Umbilical cord (tissue), 2 donors: ENCODE measurements around the gene DRAM1. TPM values are rescaled to one million over a fixed set of nuclear protein-coding genes. Genes with fewer than 3 reads are reported as not detected.
A peak's percentile ranks its signal among the peaks of the same experiment; 100 is the strongest.
"Not testable (repeated sequence)": the region's sequence is repeated elsewhere in the genome, so short reads cannot be mapped to it uniquely, and the experiment has no call there.

Experiments
- DNase-seq: peaks from one replicate; pipeline ENCODE4 v3.0.0-alpha.2; 2015; ENCODE audit warnings: low spot score
- total RNA-seq: library from RNA; depleted of rRNA; stranded (reverse); fragments of >200 nt; gene quantifications from one replicate; pipeline ENCODE4 v1.2.3, GENCODE V29; 2014; ENCODE audit warnings: low replicate concordance; ENCODE audit not compliant: insufficient read depth

DRAM1 gene
- total RNA-seq, 1 donor from 2014 or later, result 7.2 TPM

- no peak for DNase-seq
These were observed 17.4 kb upstream of the DRAM1 start for GRCh38 chr12:101859664-101860607.

- DNase-seq, result not testable (repeated sequence)
These were observed 15.7 kb upstream of the DRAM1 start for GRCh38 chr12:101861688-101862087.

- no peak for DNase-seq
These were observed 15.1 kb upstream of the DRAM1 start for GRCh38 chr12:101862245-101862644.

- no peak for DNase-seq
These were observed 13.4 kb upstream of the DRAM1 start for GRCh38 chr12:101863981-101864380.

- no peak for DNase-seq
These were observed 10.6 kb upstream of the DRAM1 start for GRCh38 chr12:101866615-101867373.

GRCh38 chr12:101867619-101868018 is 9.8 kb upstream of the DRAM1 start:
- not testable (repeated sequence) for DNase-seq

GRCh38 chr12:101870925-101871324 is 6.5 kb upstream of the DRAM1 start:
- no peak for DNase-seq

GRCh38 chr12:101875162-101875561 is 2.2 kb upstream of the DRAM1 start:
- DNase-seq, result no peak

- DNase-seq, result no peak
These were observed 989 bp upstream of the DRAM1 start for GRCh38 chr12:101876322-101876860.

GRCh38 chr12:101877806-101878242 is 444 bp downstream of the DRAM1 start:
- DNase-seq, result peak; percentile 13

- no peak for DNase-seq
These were observed 952 bp downstream of the DRAM1 start for GRCh38 chr12:101878243-101878821.

GRCh38 chr12:101880769-101881168 is 3.4 kb downstream of the DRAM1 start:
- DNase-seq, result no peak

GRCh38 chr12:101881228-101881627 is 3.8 kb downstream of the DRAM1 start:
- no peak for DNase-seq

GRCh38 chr12:101884174-101884573 is 6.8 kb downstream of the DRAM1 start:
- no peak for DNase-seq

GRCh38 chr12:101884781-101885340 is 7.5 kb downstream of the DRAM1 start:
- not testable (repeated sequence) for DNase-seq

- DNase-seq, result no peak
These were observed 8.7 kb downstream of the DRAM1 start for GRCh38 chr12:101885912-101886561.

GRCh38 chr12:101889211-101889752 is 11.9 kb downstream of the DRAM1 start:
- no peak for DNase-seq

GRCh38 chr12:101891462-101891971 is 14.1 kb downstream of the DRAM1 start:
- peak; percentile 80 for DNase-seq

- DNase-seq, result no peak
These were observed 15.4 kb downstream of the DRAM1 start for GRCh38 chr12:101892794-101893193.

GRCh38 chr12:101901777-101902176 is 24.4 kb downstream of the DRAM1 start:
- no peak for DNase-seq
